Measurements from ENCODE around the gene TCERG1. TPM values are rescaled to one million over a fixed set of nuclear protein-coding genes. Genes with fewer than 3 reads are reported as not detected.

The TCERG1 gene
- polyA plus RNA-seq, 1 donor from 2014 or later, result 238 TPM

- Histone ChIP-seq H3K27me3 (ENCODE audit: insufficient read depth, low read depth, low read length) (no peaks in the 10 kb centered on the region), H3F3A (ENCODE audit: insufficient read depth, low read length, poor library complexity, severe bottlenecking) (peaks cover 4% of the 10 kb centered on the region), H3K9ac (ENCODE audit: low read length) (no peak overlapping the region), H3K4me2 (ENCODE audit: low read length) (no peak overlapping the region), H2AFZ (ENCODE audit: low read depth, low read length) (no peak overlapping the region), H3K79me2 (replicated peaks; ENCODE audit: insufficient read depth, low read length) (peaks cover 78% of the 10 kb centered on the region), H3K4me3 (ENCODE audit: low read length) (peak overlapping the region; percentile 88), H3K27ac (ENCODE audit: low read length) (no peak overlapping the region), H3K9me2 (ENCODE audit: insufficient read depth, low read length) (no peaks in the 10 kb centered on the region), H4K20me1 (ENCODE audit: insufficient read depth) (peaks cover 5% of the 10 kb centered on the region), H3K36me3 (ENCODE audit: insufficient read depth, low read length) (no peaks in the 10 kb centered on the region), H3K9me3 (ENCODE audit: low read length) (no peaks in the 10 kb centered on the region)
- no peak for TF ChIP-seq EP300 (conservative IDR thresholded peaks at IDR 0.05; ENCODE audit: poor library complexity, severe bottlenecking)
- TF ChIP-seq EZH2 (IDR thresholded peaks at IDR 0.05; ENCODE audit: borderline replicate concordance, insufficient read depth, low read length, poor library complexity, severe bottlenecking), result no peak
- no peak for TF ChIP-seq MXI1 (conservative IDR thresholded peaks at IDR 0.05; ENCODE audit: poor library complexity, severe bottlenecking)
- TF ChIP-seq RAD21 (conservative IDR thresholded peaks at IDR 0.05), result no peak
- TF ChIP-seq TAF1 (IDR thresholded peaks at IDR 0.05; ENCODE audit: low read depth), result no peak
- no peak for TF ChIP-seq CTCF (IDR thresholded peaks at IDR 0.05; ENCODE audit: poor library complexity, severe bottlenecking)
- no peak for TF ChIP-seq POLR2AphosphoS5 (IDR thresholded peaks at IDR 0.05)
- no peak for TF ChIP-seq REST (IDR thresholded peaks at IDR 0.05; ENCODE audit: borderline replicate concordance)
- no peak for TF ChIP-seq SMC3 (conservative IDR thresholded peaks at IDR 0.05; ENCODE audit: poor library complexity)
These were observed 2.9 kb downstream of the TCERG1 start for GRCh38 chr5:146450002-146450401.

- Histone ChIP-seq H3K9me2 (ENCODE audit: insufficient read depth, low read length) (no peaks in the 10 kb centered on the region), H3K4me3 (ENCODE audit: low read length) (no peak overlapping the region), H3K36me3 (ENCODE audit: insufficient read depth, low read length) (peaks cover 4% of the 10 kb centered on the region), H4K20me1 (ENCODE audit: insufficient read depth) (peaks cover 8% of the 10 kb centered on the region), H3K4me2 (ENCODE audit: low read length) (no peak overlapping the region), H3K27me3 (ENCODE audit: insufficient read depth, low read depth, low read length) (no peaks in the 10 kb centered on the region), H3K27ac (ENCODE audit: low read length) (no peak overlapping the region), H3K9me3 (ENCODE audit: low read length) (no peaks in the 10 kb centered on the region), H2AFZ (ENCODE audit: low read depth, low read length) (no peak overlapping the region), H3K9ac (ENCODE audit: low read length) (no peak overlapping the region), H3F3A (ENCODE audit: insufficient read depth, low read length, poor library complexity, severe bottlenecking) (peaks cover 4% of the 10 kb centered on the region), H3K79me2 (replicated peaks; ENCODE audit: insufficient read depth, low read length) (peaks cover 91% of the 10 kb centered on the region)
- TF ChIP-seq TAF1 (IDR thresholded peaks at IDR 0.05; ENCODE audit: low read depth) (no peak), CTCF (IDR thresholded peaks at IDR 0.05; ENCODE audit: poor library complexity, severe bottlenecking) (peak; percentile 33), MXI1 (conservative IDR thresholded peaks at IDR 0.05; ENCODE audit: poor library complexity, severe bottlenecking) (no peak)
These were observed 4.3 kb downstream of the TCERG1 start for GRCh38 chr5:146451411-146451810.

Data from neural cell (in vitro differentiated cells).